ENCODE results near the gene RHOF. TPM values are rescaled to one million over a fixed set of nuclear protein-coding genes. Genes with fewer than 3 reads are reported as not detected.

The RHOF gene
- total RNA-seq, 1 donor from 2014 or later: 16.5 TPM

- no peak for DNase-seq (ENCODE audit: extremely low spot score in 2 of 2)
- peak overlapping the region; percentile 58 to 87 for H3K4me3 ChIP-seq
- no peaks in the 10 kb centered on the region for H3K9me3 ChIP-seq
- H3K27ac ChIP-seq: peak overlapping the region; percentile 100
- no peak for TF ChIP-seq CTCF (IDR thresholded peaks at IDR 0.05)
- TF ChIP-seq POLR2A (IDR thresholded peaks at IDR 0.05): no peak
- TF ChIP-seq POLR2AphosphoS5 (IDR thresholded peaks at IDR 0.05; ENCODE audit: insufficient read depth in 1 of 2, low read depth in 1 of 2): no peak
- peaks cover 71% of the 10 kb centered on the region for H3K4me1 ChIP-seq
- peaks cover 0 to 11% of the 10 kb centered on the region in 2 donors for H3K36me3 ChIP-seq
- intact Hi-C loops (cut with DNase I): loop anchor here (5.0 kb wide), 1 partner anchor 89 kb away; the partner anchor contains the start of gene PSMD9
- no peaks in the 10 kb centered on the region for H3K27me3 ChIP-seq
These were observed 4.7 kb upstream of the RHOF start for GRCh38 chr12:121797937-121798786.

DNA sequence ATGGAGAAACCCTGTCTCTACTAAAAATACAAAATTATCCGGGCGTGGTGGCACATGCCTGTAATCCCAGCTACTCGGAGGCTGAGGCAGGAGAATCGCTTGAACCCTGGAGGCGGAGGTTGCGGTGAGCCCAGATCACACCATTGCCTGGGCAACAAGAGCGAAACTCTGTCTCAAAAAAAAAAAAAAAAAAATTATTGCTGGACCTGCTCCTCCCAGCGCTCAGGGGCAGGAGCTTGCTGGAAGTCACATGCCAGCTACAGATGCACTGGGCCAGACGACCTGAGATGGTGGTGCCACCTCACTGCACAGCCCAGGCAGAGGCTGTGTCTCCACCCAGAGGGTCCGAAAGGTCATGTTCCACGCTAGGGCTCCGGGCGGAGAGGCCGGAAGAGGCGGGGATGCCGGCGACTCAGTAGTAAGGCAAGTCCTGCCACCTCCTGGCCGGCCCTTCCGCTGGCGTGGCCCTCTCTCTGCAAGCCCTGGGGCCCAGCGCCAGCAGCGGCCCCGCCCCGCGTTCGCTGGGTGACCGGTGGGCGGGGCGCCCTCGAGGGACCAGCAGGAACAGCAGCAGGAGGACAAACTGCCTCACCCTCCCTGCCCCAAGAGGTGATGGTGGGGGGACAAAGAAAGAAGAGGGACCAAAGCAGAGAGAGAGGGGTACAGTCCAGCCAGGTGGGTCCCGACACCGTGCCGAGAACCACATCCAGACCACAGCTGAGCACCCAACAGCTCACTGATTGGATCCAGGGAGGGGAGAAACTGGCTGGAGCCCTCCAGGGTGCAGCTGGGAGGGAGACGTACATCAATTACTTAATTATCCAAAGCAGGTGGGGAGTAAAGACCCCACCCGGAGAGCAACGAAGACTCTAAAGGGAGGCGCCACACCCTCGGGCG, 3.6 kb upstream of the RHOF start:
- TF ChIP-seq CTCF (IDR thresholded peaks at IDR 0.05): peak in 1 of 3 experiments; percentile 20
- TF ChIP-seq POLR2A (IDR thresholded peaks at IDR 0.05): no peak
- peak; percentile 85 to 89 for TF ChIP-seq POLR2AphosphoS5 (IDR thresholded peaks at IDR 0.05; ENCODE audit: insufficient read depth in 1 of 2, low read depth in 1 of 2)
- intact Hi-C loops (cut with DNase I): loop anchor here (5.0 kb wide), 1 partner anchor 90 kb away; the partner anchor contains the start of gene PSMD9
- DNase-seq (ENCODE audit: extremely low spot score in 2 of 2): peak in 1 of 2 donors; percentile 96
- Histone ChIP-seq H3K27me3 (no peaks in the 10 kb centered on the region), H3K36me3 (peaks cover 0 to 11% of the 10 kb centered on the region in 2 donors), H3K27ac (peak overlapping the region; percentile 100), H3K9me3 (no peaks in the 10 kb centered on the region), H3K4me3 (peak overlapping the region; percentile 58 to 87), H3K4me1 (peaks cover 76% of the 10 kb centered on the region)

GRCh38 chr12:121795034-121795968, 1.8 kb upstream of the RHOF start:
- intact Hi-C loops (cut with DNase I): loop anchor here (1.0 to 5.0 kb wide), 2 partner anchors 16 to 92 kb away; partner anchors contain the start of gene PSMD9
- H3K4me1 ChIP-seq: peaks cover 71% of the 10 kb centered on the region

More at GRCh38 chr12:121795034-121795968, 1.8 kb upstream of the RHOF start:
- H3K27ac ChIP-seq: peak overlapping the region; percentile 100
- H3K4me3 ChIP-seq: peak overlapping the region; percentile 62 to 65
- H3K36me3 ChIP-seq: peaks cover 0 to 11% of the 10 kb centered on the region in 2 donors
- TF ChIP-seq POLR2AphosphoS5 (IDR thresholded peaks at IDR 0.05; ENCODE audit: insufficient read depth in 1 of 2, low read depth in 1 of 2) (peak; percentile 13 to 20), CTCF (IDR thresholded peaks at IDR 0.05) (peak; percentile 96 to 99 (median 98)), POLR2A (IDR thresholded peaks at IDR 0.05) (no peak)
- H3K27me3 ChIP-seq: no peaks in the 10 kb centered on the region
- no peak for DNase-seq (ENCODE audit: extremely low spot score in 2 of 2)
- no peaks in the 10 kb centered on the region for H3K9me3 ChIP-seq

All from vagina (tissue), 2 donors.